Measurements from ENCODE around the gene SPTBN4.

SPTBN4 gene

DNA sequence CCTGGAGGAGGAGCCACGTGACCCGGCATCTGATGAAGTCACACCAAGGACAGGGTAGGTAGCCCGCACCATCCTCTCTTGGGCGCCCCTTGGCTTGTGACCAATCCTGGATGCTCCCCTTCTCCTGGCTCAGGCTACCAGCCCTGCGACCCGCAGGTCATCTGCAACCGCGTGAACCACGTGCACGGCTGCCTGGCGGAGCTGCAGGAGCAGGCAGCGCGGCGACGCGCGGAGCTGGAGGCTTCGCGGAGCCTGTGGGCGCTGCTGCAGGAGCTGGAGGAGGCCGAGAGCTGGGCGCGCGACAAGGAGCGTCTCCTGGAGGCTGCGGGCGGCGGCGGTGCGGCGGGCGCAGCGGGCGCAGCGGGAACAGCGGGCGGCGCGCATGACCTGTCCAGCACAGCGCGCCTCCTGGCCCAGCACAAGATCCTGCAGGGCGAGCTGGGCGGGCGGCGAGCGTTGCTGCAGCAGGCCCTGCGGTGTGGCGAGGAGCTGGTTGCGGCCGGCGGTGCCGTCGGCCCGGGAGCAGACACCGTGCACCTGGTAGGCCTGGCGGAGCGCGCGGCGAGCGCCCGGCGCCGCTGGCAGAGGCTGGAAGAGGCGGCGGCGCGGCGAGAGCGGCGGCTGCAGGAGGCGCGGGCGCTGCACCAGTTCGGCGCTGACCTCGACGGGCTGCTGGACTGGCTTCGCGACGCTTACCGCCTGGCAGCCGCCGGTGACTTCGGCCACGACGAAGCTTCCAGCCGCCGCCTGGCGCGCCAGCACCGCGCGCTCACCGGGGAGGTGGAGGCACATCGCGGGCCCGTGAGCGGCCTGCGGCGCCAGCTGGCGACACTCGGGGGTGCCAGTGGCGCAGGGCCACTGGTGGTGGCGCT is 45.9 kb downstream of the SPTBN4 start:
- Histone ChIP-seq H2AFZ (peak overlapping the region; percentile 57), H3K79me2 (no peaks in the 10 kb centered on the region), H3K9me3 (ENCODE audit: control insufficient read depth, low read length) (no peaks in the 10 kb centered on the region), H3K4me3 (ENCODE audit: low read depth, low read length) (no peak overlapping the region), H3K27ac (no peak overlapping the region), H3K4me1 (no peaks in the 10 kb centered on the region), H3K27me3 (ENCODE audit: control insufficient read depth, insufficient read depth, low read length) (no peaks in the 10 kb centered on the region), H3K36me3 (ENCODE audit: control insufficient read depth, insufficient read depth, low read length) (no peaks in the 10 kb centered on the region), H3K4me2 (ENCODE audit: low read length) (peak overlapping the region; percentile 21), H3K9ac (no peak overlapping the region)
- TF ChIP-seq, protein P1, sequence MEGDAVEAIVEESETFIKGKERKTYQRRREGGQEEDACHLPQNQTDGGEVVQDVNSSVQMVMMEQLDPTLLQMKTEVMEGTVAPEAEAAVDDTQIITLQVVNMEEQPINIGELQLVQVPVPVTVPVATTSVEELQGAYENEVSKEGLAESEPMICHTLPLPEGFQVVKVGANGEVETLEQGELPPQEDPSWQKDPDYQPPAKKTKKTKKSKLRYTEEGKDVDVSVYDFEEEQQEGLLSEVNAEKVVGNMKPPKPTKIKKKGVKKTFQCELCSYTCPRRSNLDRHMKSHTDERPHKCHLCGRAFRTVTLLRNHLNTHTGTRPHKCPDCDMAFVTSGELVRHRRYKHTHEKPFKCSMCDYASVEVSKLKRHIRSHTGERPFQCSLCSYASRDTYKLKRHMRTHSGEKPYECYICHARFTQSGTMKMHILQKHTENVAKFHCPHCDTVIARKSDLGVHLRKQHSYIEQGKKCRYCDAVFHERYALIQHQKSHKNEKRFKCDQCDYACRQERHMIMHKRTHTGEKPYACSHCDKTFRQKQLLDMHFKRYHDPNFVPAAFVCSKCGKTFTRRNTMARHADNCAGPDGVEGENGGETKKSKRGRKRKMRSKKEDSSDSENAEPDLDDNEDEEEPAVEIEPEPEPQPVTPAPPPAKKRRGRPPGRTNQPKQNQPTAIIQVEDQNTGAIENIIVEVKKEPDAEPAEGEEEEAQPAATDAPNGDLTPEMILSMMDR (IDR thresholded peaks at IDR 0.05) = peak; percentile 30

DNA sequence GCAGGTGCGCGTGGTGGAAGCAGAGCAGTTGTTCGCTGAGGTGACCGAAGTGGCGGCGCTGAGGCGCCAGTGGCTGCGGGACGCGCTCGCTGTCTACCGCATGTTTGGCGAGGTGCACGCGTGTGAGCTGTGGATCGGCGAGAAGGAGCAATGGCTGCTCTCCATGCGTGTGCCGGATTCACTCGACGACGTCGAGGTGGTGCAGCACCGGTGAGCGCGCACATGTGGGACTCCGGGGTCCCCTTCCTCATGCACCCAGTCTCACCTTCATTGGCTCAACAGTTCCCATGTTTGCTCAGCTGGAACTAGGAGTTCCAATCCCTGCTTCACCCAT is 46.5 kb downstream of the SPTBN4 start:
- Histone ChIP-seq H3K27me3 (ENCODE audit: control insufficient read depth, insufficient read depth, low read length) (no peaks in the 10 kb centered on the region), H3K4me1 (no peaks in the 10 kb centered on the region), H3K4me3 (ENCODE audit: low read depth, low read length) (no peak overlapping the region), H3K79me2 (no peaks in the 10 kb centered on the region), H3K9ac (no peak overlapping the region), H3K4me2 (ENCODE audit: low read length) (no peak overlapping the region), H2AFZ (peak overlapping the region; percentile 57), H3K36me3 (ENCODE audit: control insufficient read depth, insufficient read depth, low read length) (no peaks in the 10 kb centered on the region), H3K27ac (no peak overlapping the region), H3K9me3 (ENCODE audit: control insufficient read depth, low read length) (no peaks in the 10 kb centered on the region)
- TF ChIP-seq, protein P1 (IDR thresholded peaks at IDR 0.05) = no peak

DNA sequence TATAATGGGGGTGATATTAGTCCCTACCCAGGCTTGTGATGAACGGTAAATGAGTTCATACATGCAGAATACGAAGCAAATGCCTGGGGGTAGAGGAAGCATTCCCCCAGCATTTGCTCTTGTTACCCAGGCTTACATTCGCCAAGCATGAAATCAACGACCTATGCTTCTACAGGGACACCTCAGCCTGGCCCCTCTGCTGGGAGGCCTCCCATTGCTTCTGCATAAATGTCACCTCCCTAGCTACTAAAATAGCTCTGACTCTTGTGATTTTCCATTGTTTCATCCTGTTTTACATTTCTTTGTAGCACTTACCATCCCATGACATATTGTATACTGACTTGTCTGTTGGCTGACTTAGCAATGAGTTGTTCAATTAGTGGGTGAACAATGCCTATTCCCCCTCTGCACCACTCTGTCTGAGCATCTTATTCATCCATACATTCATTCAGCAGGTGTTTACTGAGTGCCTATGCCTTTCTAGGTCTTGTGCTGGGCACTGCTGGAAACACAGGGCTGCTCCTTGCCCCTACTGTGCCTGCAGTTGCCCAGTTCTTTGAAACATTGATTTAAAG is 47.0 kb downstream of the SPTBN4 start:
- no peaks in the 10 kb centered on the region for H3K27me3 ChIP-seq (ENCODE audit: control insufficient read depth, insufficient read depth, low read length)
- H2AFZ ChIP-seq = no peak overlapping the region
- no peaks in the 10 kb centered on the region for H3K36me3 ChIP-seq (ENCODE audit: control insufficient read depth, insufficient read depth, low read length)
- no peak overlapping the region for H3K4me2 ChIP-seq (ENCODE audit: low read length)
- H3K9me3 ChIP-seq (ENCODE audit: control insufficient read depth, low read length) = no peaks in the 10 kb centered on the region
- H3K4me3 ChIP-seq (ENCODE audit: low read depth, low read length) = no peak overlapping the region
- no peak overlapping the region for H3K9ac ChIP-seq
- no peaks in the 10 kb centered on the region for H3K4me1 ChIP-seq
- TF ChIP-seq, protein P1 (IDR thresholded peaks at IDR 0.05) = no peak
- H3K27ac ChIP-seq = no peak overlapping the region
- H3K79me2 ChIP-seq = no peaks in the 10 kb centered on the region

DNA sequence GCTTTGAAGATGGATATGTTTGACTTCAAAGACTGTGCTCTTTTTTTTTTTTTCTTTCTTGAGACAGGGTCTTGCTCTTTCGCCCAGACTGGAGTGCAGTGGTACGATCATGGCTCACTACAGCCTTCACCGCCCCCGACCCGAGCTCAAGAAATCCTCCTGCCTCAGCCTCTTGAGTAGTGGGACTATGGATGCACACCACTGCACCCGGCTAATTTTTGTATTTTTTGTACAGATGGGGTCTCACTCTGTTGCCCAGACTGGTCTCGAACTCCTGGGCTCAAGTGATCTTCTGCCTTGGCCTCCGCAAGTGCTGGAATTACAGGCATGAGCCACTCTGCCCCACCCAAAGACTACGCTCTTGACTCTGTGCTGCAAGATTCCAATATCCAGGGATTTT is 50.4 kb downstream of the SPTBN4 start:
- no peak overlapping the region for H2AFZ ChIP-seq
- no peaks in the 10 kb centered on the region for H3K27me3 ChIP-seq (ENCODE audit: control insufficient read depth, insufficient read depth, low read length)
- H3K79me2 ChIP-seq = no peaks in the 10 kb centered on the region

More for the DNA sequence above, 50.4 kb downstream of the SPTBN4 start:
- Histone ChIP-seq H3K36me3 (ENCODE audit: control insufficient read depth, insufficient read depth, low read length) (no peaks in the 10 kb centered on the region), H3K4me1 (no peaks in the 10 kb centered on the region), H3K4me3 (ENCODE audit: low read depth, low read length) (no peak overlapping the region), H3K27ac (no peak overlapping the region), H3K9me3 (ENCODE audit: control insufficient read depth, low read length) (no peaks in the 10 kb centered on the region), H3K4me2 (ENCODE audit: low read length) (no peak overlapping the region), H3K9ac (no peak overlapping the region)
- TF ChIP-seq, protein P1 (IDR thresholded peaks at IDR 0.05) = no peak

All from parathyroid adenoma (tissue), 2 donors.